PFSK-1 (cell line): Measurements from ENCODE around the gene ZSCAN29. TPM values are rescaled to one million over a fixed set of nuclear protein-coding genes. Genes with fewer than 3 reads are reported as not detected.

Experiments used
- FOXP2 ChIP-seq: optimal IDR thresholded peaks from 2 replicates; pipeline ENCODE3; 2011; ENCODE audit warnings: borderline replicate concordance, control low read depth, inconsistent platforms; ENCODE audit not compliant: insufficient read depth; ENCODE audit errors: extremely low read length, extremely low read depth
- POLR2AphosphoS5 ChIP-seq: IDR thresholded peaks from 2 replicates; pipeline ENCODE4 v1.6.1; 2012; ENCODE audit warnings: low read depth, mild to moderate bottlenecking, control low read depth, low read length, moderate library complexity
- REST ChIP-seq, 2 experiments: IDR thresholded peaks; 2 replicates each; pipeline versions ENCODE4 v1.6.1 to v1.8.0; 2011 to 2012; ENCODE audit warnings: low read depth in 2 of 2, low read length in 2 of 2, control low read depth in 1 of 2, inconsistent platforms in 1 of 2, mild to moderate bottlenecking in 1 of 2, moderate library complexity in 1 of 2; ENCODE audit not compliant: insufficient read depth in 1 of 2
- SIN3A ChIP-seq: IDR thresholded peaks from 2 replicates; pipeline ENCODE4 v1.6.1; 2012; ENCODE audit warnings: mild to moderate bottlenecking, low read length, moderate library complexity, borderline replicate concordance; ENCODE audit not compliant: insufficient read depth
- TAF1 ChIP-seq: IDR thresholded peaks from 2 replicates; pipeline ENCODE4 v1.6.1; 2012; ENCODE audit warnings: low read length, control low read depth, borderline replicate concordance; ENCODE audit not compliant: insufficient read depth
- polyA plus RNA-seq: library from polyadenylated mRNA; unstranded; fragments of >200 nt; gene quantifications from one replicate; pipeline ENCODE4 v1.2.1, GENCODE V29; 2012; ENCODE audit warnings: low read depth, missing spikeins; ENCODE audit not compliant: insufficient read length

The ZSCAN29 gene
- 17.5 TPM for polyA plus RNA-seq

GRCh38 chr15:43370975-43371974, at the start of gene ZSCAN29, which contains the start of gene TUBGCP4:
Gene ZSCAN29, minus strand, starts transcription at chr15:43371043. Its CDS starts 1,130 bp downstream, at chr15:43369913.
Gene TUBGCP4, plus strand, starts transcription at chr15:43371101. Its CDS starts 254 bp downstream, at chr15:43371355.
- TF ChIP-seq SIN3A (peak; percentile 50; the same call in 1 of the 2 replicates), TAF1 (peak; percentile 75), FOXP2 (peak; percentile 35), REST (IDR thresholded peaks at IDR 0.05; ENCODE audit: insufficient read depth in 1 of 2, low read depth in 2 of 2, low read length in 2 of 2) (no peak), POLR2AphosphoS5 (peak; percentile 80)

- TF ChIP-seq FOXP2 = no peak
- no peak for TF ChIP-seq POLR2AphosphoS5
- no peak for TF ChIP-seq REST (IDR thresholded peaks at IDR 0.05; ENCODE audit: insufficient read depth in 1 of 2, low read depth in 2 of 2, low read length in 2 of 2)
- TF ChIP-seq TAF1 = no peak
- no peak for TF ChIP-seq SIN3A
Observed at GRCh38 chr15:43420435-43420834, 49.6 kb upstream of the ZSCAN29 start.

- TF ChIP-seq FOXP2 = no peak
- no peak for TF ChIP-seq TAF1
- no peak for TF ChIP-seq SIN3A
- no peak for TF ChIP-seq POLR2AphosphoS5
- TF ChIP-seq REST (IDR thresholded peaks at IDR 0.05; ENCODE audit: insufficient read depth in 1 of 2, low read depth in 2 of 2, low read length in 2 of 2) = no peak
Observed at GRCh38 chr15:43414196-43414595, 43.4 kb upstream of the ZSCAN29 start.

GRCh38 chr15:43412096-43412495, 41.3 kb upstream of the ZSCAN29 start:
- TF ChIP-seq FOXP2 = no peak
- no peak for TF ChIP-seq REST (IDR thresholded peaks at IDR 0.05; ENCODE audit: insufficient read depth in 1 of 2, low read depth in 2 of 2, low read length in 2 of 2)
- no peak for TF ChIP-seq SIN3A
- TF ChIP-seq POLR2AphosphoS5 = no peak
- no peak for TF ChIP-seq TAF1
